K562 (cell line): ENCODE results near the gene CCDC85C. TPM values are rescaled to one million over a fixed set of nuclear protein-coding genes. Genes with fewer than 3 reads are reported as not detected.

Source experiments
- ATAC-seq: fragments of 200-7000 bp; cut with Tn5 transposase; 3 replicates; pipeline ENCODE4 v1.9.1; 2020; ENCODE audit warnings: moderate library complexity
- BruUV-seq: library from RNA; stranded (reverse); fragments of 400-500 nt; replicated peaks from 2 replicates; lab custom pipeline; 2021; lab: Mats Ljungman, UMichigan
- CTCF ChIA-PET: fragments of 300-600 bp; formaldehyde crosslinking; extraction: SDS; loops from one replicate; lab custom pipeline; 2021; ENCODE audit warnings: low intra/inter-chr PET ratio; lab: Yijun Ruan, JAX
- POLR2A ChIA-PET: fragments of 300-600, 350-650 bp; sonication (Branson Sonifier 250); formaldehyde crosslinking; extraction: SDS; loops from one replicate; lab custom pipeline; 2021; ENCODE audit warnings: antibody characterized with exemption, inconsistent platforms; lab: Yijun Ruan, JAX
- DNase-seq, 4 experiments: peaks; one replicate each; pipeline versions ENCODE4 v3.0.0 to v3.0.0-alpha.2; 2011 to 2018; ENCODE audit warnings: low spot score in 3 of 4, mixed read lengths in 3 of 4; ENCODE audit errors: extremely low read depth in 1 of 4
- FAIRE-seq: peaks from 2 replicates; lab custom pipeline; 2011; peaks lifted over from hg19 to GRCh38; lab: Jason Lieb, UNC
- H2AFZ ChIP-seq: 2 replicates; pipeline ENCODE4 v1.6.0; 2011; ENCODE audit warnings: low read depth, low read length, control low read depth, inconsistent platforms
- H3K27ac ChIP-seq: fragments of 200-600 bp; 3 replicates; pipeline ENCODE4 v1.8.0; 2011; ENCODE audit warnings: low read depth, mild to moderate bottlenecking, control low read depth, inconsistent platforms, low read length, moderate library complexity, mixed read lengths; ENCODE audit errors: extremely low read depth
- H3K27me3 ChIP-seq, 2 experiments: fragments of 300-600 bp in 1 of 2; 2 replicates in 1 of 2; 3 replicates in 1 of 2; pipeline versions ENCODE4 v1.6.0 to v1.8.0; 2011; ENCODE audit warnings: inconsistent platforms in 2 of 2, low read length in 2 of 2, mild to moderate bottlenecking in 1 of 2, mixed read lengths in 1 of 2, moderate library complexity in 1 of 2; ENCODE audit not compliant: control insufficient read depth in 2 of 2, insufficient read depth in 2 of 2
- H3K36me3 ChIP-seq: fragments of 300-600 bp; 3 replicates; pipeline ENCODE4 v1.8.0; 2011; ENCODE audit warnings: mild to moderate bottlenecking, low read length, inconsistent platforms; ENCODE audit not compliant: control insufficient read depth, insufficient read depth
- H3K4me1 ChIP-seq, 2 experiments: fragments of 200-600 bp in 1 of 2; replicated peaks in 1 of 2; 2 replicates in 1 of 2; 3 replicates in 1 of 2; pipeline versions ENCODE4 v1.5.1 to v1.8.0; 2011; ENCODE audit warnings: inconsistent platforms in 2 of 2, low read length in 2 of 2, mild to moderate bottlenecking in 1 of 2, mixed read lengths in 1 of 2, moderate library complexity in 1 of 2; ENCODE audit not compliant: control insufficient read depth in 2 of 2, insufficient read depth in 2 of 2
- H3K4me2 ChIP-seq: 2 replicates; pipeline ENCODE4 v1.6.1; 2011; ENCODE audit warnings: low read length, control low read depth, inconsistent platforms, mixed read lengths; ENCODE audit not compliant: insufficient read depth
- H3K4me3 ChIP-seq: fragments of 200-600 bp; sonication (generic), shearing (Covaris generic); 2 replicates; pipeline ENCODE4 v1.5.1; 2016; ENCODE audit warnings: control low read depth, inconsistent platforms
- H3K79me2 ChIP-seq: fragments of 200-600 bp; 3 replicates; pipeline ENCODE4 v1.8.0; 2011; ENCODE audit warnings: low read length, inconsistent platforms; ENCODE audit not compliant: control insufficient read depth, insufficient read depth
- H3K9ac ChIP-seq, 2 experiments: 2 replicates each; pipeline versions ENCODE4 v1.6.0 to v1.6.1; 2011; ENCODE audit warnings: low read depth in 2 of 2, low read length in 2 of 2, control low read depth in 1 of 2, inconsistent platforms in 1 of 2, mild to moderate bottlenecking in 1 of 2, mixed read lengths in 1 of 2; ENCODE audit not compliant: insufficient read depth in 1 of 2
- H3K9me1 ChIP-seq: one replicate; pipeline ENCODE4 v1.6.0; 2011; ENCODE audit warnings: inconsistent platforms, mild to moderate bottlenecking, low read length, moderate library complexity; ENCODE audit not compliant: control insufficient read depth, insufficient read depth
- H3K9me3 ChIP-seq: replicated peaks from 2 replicates; pipeline ENCODE4 v1.5.1; 2011; ENCODE audit warnings: low read depth, low read length, inconsistent platforms; ENCODE audit not compliant: control insufficient read depth, insufficient read depth
- H4K20me1 ChIP-seq: replicated peaks from 2 replicates; pipeline ENCODE4 v1.6.1; 2011; ENCODE audit warnings: low read length, inconsistent platforms, mixed read lengths; ENCODE audit not compliant: control insufficient read depth, insufficient read depth
- EGR1 ChIP-seq: fragments of 450-650 bp; conservative IDR thresholded peaks from 2 replicates; pipeline ENCODE4 v1.6.1; 2017; ENCODE audit warnings: mild to moderate bottlenecking
- EP400 ChIP-seq: fragments of 450-650 bp; IDR thresholded peaks from 2 replicates; pipeline ENCODE4 v1.6.1; 2017; ENCODE audit warnings: antibody characterized with exemption, mild to moderate bottlenecking, moderate library complexity
- EWSR1 ChIP-seq: fragments of 450-650 bp; IDR thresholded peaks from 2 replicates; pipeline ENCODE4 v1.6.1; 2018; ENCODE audit warnings: borderline replicate concordance, mild to moderate bottlenecking, low read depth, moderate library complexity; ENCODE audit not compliant: partially characterized antibody
- GABPB1 ChIP-seq: sonication (generic); formaldehyde crosslinking; IDR thresholded peaks from 2 replicates; pipeline ENCODE4 v1.8.0; 2022; ENCODE audit warnings: mild to moderate bottlenecking, missing genetic modification reagents
- HDAC1 ChIP-seq, 2 experiments: fragments of 450-650 bp; IDR thresholded peaks; 2 replicates each; pipeline ENCODE4 v1.6.1; 2016 to 2017; ENCODE audit warnings: inconsistent platforms in 1 of 2, mild to moderate bottlenecking in 1 of 2, moderate library complexity in 1 of 2
- HIVEP1 ChIP-seq: fragments of 250-450 bp; sonication (Bioruptor Pico); IDR thresholded peaks from 2 replicates; pipeline ENCODE4 v1.4.0; 2020; ENCODE audit warnings: mild to moderate bottlenecking
- HNRNPLL ChIP-seq: fragments of 200-400 bp; formaldehyde crosslinking; IDR thresholded peaks from 2 replicates; pipeline ENCODE4 v1.6.1; 2017; ENCODE audit warnings: low read length, low read depth, mild to moderate bottlenecking; ENCODE audit not compliant: poor library complexity, severe bottlenecking
- RB1 ChIP-seq: fragments of 450-650 bp; IDR thresholded peaks from 2 replicates; pipeline ENCODE4 v1.6.1; 2017; ENCODE audit warnings: low read depth, mild to moderate bottlenecking
- SLC30A9 ChIP-seq: fragments of 250-450 bp; sonication (Bioruptor Pico); IDR thresholded peaks from 2 replicates; pipeline ENCODE4 v1.8.0; 2022; ENCODE audit warnings: mild to moderate bottlenecking, moderate library complexity
- SREBF2 ChIP-seq: sonication (generic); formaldehyde crosslinking; IDR thresholded peaks from 2 replicates; pipeline ENCODE4 v1.4.0; 2020; ENCODE audit warnings: mild to moderate bottlenecking, missing genetic modification reagents
- TAF1 ChIP-seq: IDR thresholded peaks from 2 replicates; pipeline ENCODE4 v1.6.1; 2011; ENCODE audit warnings: mild to moderate bottlenecking, low read length, moderate library complexity; ENCODE audit not compliant: insufficient read depth, control insufficient read depth, severe bottlenecking; ENCODE audit errors: extremely low read depth
- TAL1 ChIP-seq: fragments of 450-650 bp; IDR thresholded peaks from 2 replicates; pipeline ENCODE4 v1.6.1; 2016; ENCODE audit warnings: mild to moderate bottlenecking
- ZNF507 ChIP-seq: conservative IDR thresholded peaks from 2 replicates; pipeline ENCODE4 v1.6.1; 2017; ENCODE audit warnings: missing genetic modification characterization, missing compliant biosample characterization
- WGBS: fragments of 100-300 bp; shearing (Covaris generic); methylation state at CpG from one replicate; pipeline ENCODE4 v1.1.6; 2016; ENCODE audit warnings: low coverage, mixed read lengths; ENCODE audit not compliant: insufficient coverage; ENCODE audit errors: missing lambda C conversion rate; 5-methylcytosine and 5-hydroxymethylcytosine counted together
- in situ Hi-C: fragments of 300-500 bp; cut with MboI; formaldehyde crosslinking; loops from 4 replicates; pipeline ENCODE4 v1.15.0; 2018; ENCODE audit warnings: inconsistent platforms, mixed read lengths
- intact Hi-C: fragments of 100-400 bp; cut with micrococcal nuclease; formaldehyde crosslinking; loops from 2 replicates; pipeline ENCODE4 v1.14.2; 2022
- polyA plus RNA-seq, 8 experiments: library from polyadenylated mRNA; depleted of rRNA in 4 of 8; stranded (reverse) in 5 of 8; unstranded in 3 of 8; fragments of >200 nt; fragmentation: Nextera tagmentation in 2 of 8; fragmentation: Illumina TruSeq in 1 of 8; extraction: Ambion mirVana in 2 of 8; extraction: Trizol in 1 of 8; gene quantifications; 2 replicates each; pipeline versions ENCODE4 v1.2.1 to v1.2.3, GENCODE V29; 2011 to 2014; ENCODE audit warnings: inconsistent platforms in 1 of 8, missing spikeins in 1 of 8
- total RNA-seq, 7 experiments: library from RNA; depleted of rRNA in 6 of 7; stranded (reverse); fragments of >200 nt in 6 of 7; fragmentation: Illumina TruSeq in 2 of 7; extraction: Trizol in 2 of 7; gene quantifications; 2 replicates each; pipeline versions ENCODE4 v1.2.1 to v1.2.3, GENCODE V29; 2011 to 2021; ENCODE audit warnings: low replicate concordance in 1 of 7
- TF ChIP-seq, protein P1 (sequence below): fragments of 250-450 bp; sonication (Bioruptor Pico); IDR thresholded peaks from 2 replicates; pipeline ENCODE4 v1.5.0; 2021
- TF ChIP-seq, protein P2 (sequence below): fragments of 250-450 bp; sonication (Bioruptor Pico); IDR thresholded peaks from 2 replicates; pipeline ENCODE4 v1.4.0; 2020; ENCODE audit warnings: mild to moderate bottlenecking, moderate library complexity, borderline replicate concordance

CCDC85C gene
- total and polyA plus RNA-seq, 9 of the 15 experiments (the other 6 are each of a cell fraction or from before 2014, with no cell fraction given) = 0.18 to 22.0 (median 6.3) TPM

DNA sequence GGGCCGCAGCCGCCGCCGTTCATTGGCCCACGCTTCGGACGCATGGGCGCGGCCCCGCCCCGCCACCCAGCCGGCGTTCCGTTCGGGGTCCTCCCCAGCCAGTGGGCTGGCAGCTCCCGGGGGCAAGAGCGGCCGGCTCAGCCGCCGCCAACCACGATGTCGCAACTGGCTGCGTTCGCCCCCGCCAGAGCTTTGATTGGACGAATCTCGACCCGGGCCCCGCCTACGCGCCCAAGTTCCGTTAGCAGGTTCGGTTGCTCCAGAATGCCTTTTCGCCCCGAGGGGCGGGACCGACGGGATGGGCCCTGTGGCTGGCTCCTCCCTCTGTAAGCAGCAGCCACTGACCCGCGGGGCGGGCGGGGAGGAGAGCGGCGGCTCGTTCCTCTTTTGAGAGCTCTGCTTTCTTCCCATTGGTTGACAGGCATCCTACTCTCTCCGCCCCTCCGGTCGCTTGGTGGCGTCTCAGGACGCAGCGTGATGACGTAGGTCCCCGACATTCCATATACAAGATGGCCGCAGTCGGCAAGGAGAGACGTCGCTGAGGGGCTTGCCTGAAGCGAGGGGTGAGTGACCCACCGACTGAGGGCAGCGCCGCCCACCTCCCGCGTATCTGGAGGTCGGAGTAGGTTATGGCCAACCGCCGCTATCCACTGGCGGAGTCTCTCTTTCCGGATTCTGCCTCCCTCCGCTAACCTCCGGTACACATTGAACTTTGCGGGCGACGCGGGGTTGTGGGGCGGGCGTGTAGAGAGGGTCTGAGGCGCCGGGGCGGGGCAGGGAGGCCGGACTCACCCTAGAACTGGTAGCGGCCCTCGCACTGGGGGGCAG is 122.9 kb downstream of the CCDC85C start, which contains the start of gene CCNK (continued):
- TF ChIP-seq EP400 (peak; percentile 68), RB1 (no peak), HNRNPLL (peak; percentile 47), HIVEP1 (CRISPR knock-in tag) (no peak), SREBF2 (no peak), ZNF507 (tag) (no peak), SLC30A9 (CRISPR knock-in tag) (no peak), TAL1 (no peak)

DNA sequence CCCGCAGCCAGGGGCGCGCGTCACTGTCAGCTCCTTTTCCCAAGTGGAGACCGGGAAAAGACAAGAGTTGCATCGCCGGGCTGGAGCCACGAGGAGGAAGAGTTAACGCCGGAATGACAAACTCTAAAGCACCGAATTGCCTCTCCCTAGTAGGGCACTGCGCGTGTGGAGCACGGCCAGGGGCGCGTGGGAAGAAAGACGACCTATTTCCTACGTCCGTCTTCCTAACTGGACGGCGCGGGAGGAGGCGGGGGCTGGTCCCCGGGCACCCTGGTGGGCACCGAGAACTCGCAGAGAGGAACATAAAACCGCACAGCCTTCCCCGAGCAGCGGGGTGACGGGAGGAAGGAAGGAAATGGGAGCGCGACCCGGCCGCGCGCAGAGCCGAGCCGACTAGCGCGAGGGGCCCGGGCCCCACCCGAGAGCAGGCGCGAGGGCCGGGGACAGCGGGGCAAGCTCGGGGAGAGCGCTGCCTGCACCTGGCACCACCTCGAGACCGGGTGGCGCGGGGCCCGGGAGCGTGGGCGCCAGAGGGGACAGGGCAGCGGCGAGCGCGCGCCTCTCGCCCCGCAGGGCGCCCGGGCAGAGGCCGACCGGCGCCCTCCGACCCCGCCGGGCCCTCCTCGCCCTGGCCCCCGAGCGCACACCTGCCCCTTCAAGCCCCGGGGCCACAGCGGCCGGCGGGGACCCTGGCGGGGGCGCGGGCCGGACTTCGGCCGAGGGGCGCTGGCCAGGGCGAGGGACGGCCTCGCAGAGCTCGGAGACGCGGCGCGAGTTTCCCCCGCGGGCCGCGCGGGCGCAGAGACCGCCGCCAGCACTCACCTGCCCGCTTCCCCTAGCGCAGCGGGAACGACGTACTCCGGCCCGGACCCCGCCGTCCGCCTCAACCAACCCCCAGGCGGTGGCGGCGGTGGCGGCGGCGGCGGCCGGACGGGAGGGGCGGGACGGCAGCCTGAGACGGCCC is 123.8 kb downstream of the CCDC85C start, which contains the start of gene SETD3:
Gene SETD3, minus strand, starts transcription at position 954 of the 964 bp plus-strand sequence. CDS start 15,054 bp downstream, outside the sequence.
- ATAC-seq (no peak), DNase-seq (peak; percentile 11 to 36 (median 18)), FAIRE-seq (no peak)
- intact Hi-C loops (no loop called here), in situ Hi-C loops (no loop called here)
- H3K4me1 ChIP-seq = peaks cover 8 to 37% of the 10 kb centered on the region in 2 experiments; a peak in 4 of 5 replicates
- no peaks in the 10 kb centered on the region for H3K9me3 ChIP-seq
- peak within 1 kb of the TSS; percentile 77 to 99 for H3K9ac ChIP-seq
- H4K20me1 ChIP-seq = peaks cover 21% of the 10 kb centered on the region
- 0% methylated on average over 51 of the region's 122 CpGs for WGBS
- H2AFZ ChIP-seq = peak within 1 kb of the TSS; percentile 61
- H3K4me2 ChIP-seq = peak within 1 kb of the TSS; percentile 87
- H3K4me3 ChIP-seq = peak within 1 kb of the TSS; percentile 91
- peaks cover 91% of the 10 kb centered on the region for H3K79me2 ChIP-seq
- no peaks in the 10 kb centered on the region for H3K36me3 ChIP-seq
- H3K27ac ChIP-seq = peak within 1 kb of the TSS; percentile 87
- H3K27me3 ChIP-seq = no peaks in the 10 kb centered on the region
- no peaks in the 10 kb centered on the region for H3K9me1 ChIP-seq
- CTCF ChIA-PET = no interaction called here
- POLR2A ChIA-PET = interaction anchor here (0.6 to 1.6 kb wide), 12 partner anchors 10 to 512 kb away, joined by 3 to 5 read pairs (median 3); partner anchors contain the start of gene CYP46A1
- BruUV-seq = no TSS peak
- peak; percentile 42 for TF ChIP-seq TAF1
- TF ChIP-seq, protein P1, sequence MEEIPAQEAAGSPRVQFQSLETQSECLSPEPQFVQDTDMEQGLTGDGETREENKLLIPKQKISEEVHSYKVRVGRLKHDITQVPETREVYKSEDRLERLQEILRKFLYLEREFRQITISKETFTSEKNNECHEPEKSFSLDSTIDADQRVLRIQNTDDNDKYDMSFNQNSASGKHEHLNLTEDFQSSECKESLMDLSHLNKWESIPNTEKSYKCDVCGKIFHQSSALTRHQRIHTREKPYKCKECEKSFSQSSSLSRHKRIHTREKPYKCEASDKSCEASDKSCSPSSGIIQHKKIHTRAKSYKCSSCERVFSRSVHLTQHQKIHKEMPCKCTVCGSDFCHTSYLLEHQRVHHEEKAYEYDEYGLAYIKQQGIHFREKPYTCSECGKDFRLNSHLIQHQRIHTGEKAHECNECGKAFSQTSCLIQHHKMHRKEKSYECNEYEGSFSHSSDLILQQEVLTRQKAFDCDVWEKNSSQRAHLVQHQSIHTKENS (CRISPR knock-in tag) = no peak
- TF ChIP-seq, protein P2, sequence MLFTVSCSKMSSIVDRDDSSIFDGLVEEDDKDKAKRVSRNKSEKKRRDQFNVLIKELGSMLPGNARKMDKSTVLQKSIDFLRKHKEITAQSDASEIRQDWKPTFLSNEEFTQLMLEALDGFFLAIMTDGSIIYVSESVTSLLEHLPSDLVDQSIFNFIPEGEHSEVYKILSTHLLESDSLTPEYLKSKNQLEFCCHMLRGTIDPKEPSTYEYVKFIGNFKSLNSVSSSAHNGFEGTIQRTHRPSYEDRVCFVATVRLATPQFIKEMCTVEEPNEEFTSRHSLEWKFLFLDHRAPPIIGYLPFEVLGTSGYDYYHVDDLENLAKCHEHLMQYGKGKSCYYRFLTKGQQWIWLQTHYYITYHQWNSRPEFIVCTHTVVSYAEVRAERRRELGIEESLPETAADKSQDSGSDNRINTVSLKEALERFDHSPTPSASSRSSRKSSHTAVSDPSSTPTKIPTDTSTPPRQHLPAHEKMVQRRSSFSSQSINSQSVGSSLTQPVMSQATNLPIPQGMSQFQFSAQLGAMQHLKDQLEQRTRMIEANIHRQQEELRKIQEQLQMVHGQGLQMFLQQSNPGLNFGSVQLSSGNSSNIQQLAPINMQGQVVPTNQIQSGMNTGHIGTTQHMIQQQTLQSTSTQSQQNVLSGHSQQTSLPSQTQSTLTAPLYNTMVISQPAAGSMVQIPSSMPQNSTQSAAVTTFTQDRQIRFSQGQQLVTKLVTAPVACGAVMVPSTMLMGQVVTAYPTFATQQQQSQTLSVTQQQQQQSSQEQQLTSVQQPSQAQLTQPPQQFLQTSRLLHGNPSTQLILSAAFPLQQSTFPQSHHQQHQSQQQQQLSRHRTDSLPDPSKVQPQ (CRISPR knock-in tag) = no peak
- no peak for TF ChIP-seq EWSR1
- no peak for TF ChIP-seq GABPB1 (CRISPR knock-in tag)
- TF ChIP-seq EGR1 = 0 out of 2 replicates have a peak, but pooled peaks have one; percentile 6
- 0 out of 4 replicates have a peak, but pooled peaks of 1 of the 2 experiments have one; percentile 26 for TF ChIP-seq HDAC1 (IDR thresholded peaks at IDR 0.05)
